Measurements from ENCODE around the gene WIPF1.

WIPF1 gene

GRCh38 chr2:174569678-174570077 is 27.9 kb downstream of the WIPF1 start:
- H3K27me3 ChIP-seq (ENCODE audit: insufficient read depth, low read depth, severe bottlenecking): no peaks in the 10 kb centered on the region
- no peaks in the 10 kb centered on the region for H3K36me3 ChIP-seq
- TF ChIP-seq CTCF (IDR thresholded peaks at IDR 0.05; ENCODE audit: low read depth, low read length): no peak
- no peaks in the 10 kb centered on the region for H3K9me3 ChIP-seq (ENCODE audit: severe bottlenecking)
- H3K27ac ChIP-seq: no peak overlapping the region
- no peak overlapping the region for H3K4me3 ChIP-seq (ENCODE audit: low read depth, low read length)
- DNase-seq: no peak

- DNase-seq: no peak
- no peak overlapping the region for H3K4me3 ChIP-seq (ENCODE audit: low read depth, low read length)
- no peak for TF ChIP-seq CTCF (IDR thresholded peaks at IDR 0.05; ENCODE audit: low read depth, low read length)
- no peaks in the 10 kb centered on the region for H3K9me3 ChIP-seq (ENCODE audit: severe bottlenecking)
- H3K27ac ChIP-seq: no peak overlapping the region
- H3K27me3 ChIP-seq (ENCODE audit: insufficient read depth, low read depth, severe bottlenecking): no peaks in the 10 kb centered on the region
- H3K36me3 ChIP-seq: no peaks in the 10 kb centered on the region
Measured at GRCh38 chr2:174568425-174568824, 29.2 kb downstream of the WIPF1 start.

GRCh38 chr2:174566871-174567270 is 30.7 kb downstream of the WIPF1 start:
- Histone ChIP-seq H3K27ac (no peak overlapping the region), H3K27me3 (ENCODE audit: insufficient read depth, low read depth, severe bottlenecking) (no peaks in the 10 kb centered on the region), H3K4me3 (ENCODE audit: low read depth, low read length) (no peak overlapping the region), H3K9me3 (ENCODE audit: severe bottlenecking) (no peaks in the 10 kb centered on the region), H3K36me3 (no peaks in the 10 kb centered on the region)
- TF ChIP-seq CTCF (IDR thresholded peaks at IDR 0.05; ENCODE audit: low read depth, low read length): no peak
- DNase-seq: no peak

GRCh38 chr2:174563530-174564282 is 33.9 kb downstream of the WIPF1 start:
- no peak for TF ChIP-seq CTCF (IDR thresholded peaks at IDR 0.05; ENCODE audit: low read depth, low read length)
- Histone ChIP-seq H3K27ac (no peak overlapping the region), H3K4me3 (ENCODE audit: low read depth, low read length) (no peak overlapping the region), H3K36me3 (no peaks in the 10 kb centered on the region), H3K9me3 (ENCODE audit: severe bottlenecking) (no peaks in the 10 kb centered on the region), H3K27me3 (ENCODE audit: insufficient read depth, low read depth, severe bottlenecking) (no peaks in the 10 kb centered on the region)
- no peak for DNase-seq

- Histone ChIP-seq H3K4me3 (ENCODE audit: low read depth, low read length) (no peak overlapping the region), H3K9me3 (ENCODE audit: severe bottlenecking) (no peaks in the 10 kb centered on the region), H3K27me3 (ENCODE audit: insufficient read depth, low read depth, severe bottlenecking) (no peaks in the 10 kb centered on the region), H3K27ac (no peak overlapping the region), H3K36me3 (no peaks in the 10 kb centered on the region)
- TF ChIP-seq CTCF (IDR thresholded peaks at IDR 0.05; ENCODE audit: low read depth, low read length): no peak
- DNase-seq: no peak
Measured at GRCh38 chr2:174561972-174562370, 35.6 kb downstream of the WIPF1 start.
